NK-92 (cell line): ENCODE results near the gene EVC2.

Experiments used
- DNase-seq: peaks from one replicate; lab custom pipeline; 2025; ENCODE audit not compliant: unreplicated experiment; lab: John Stamatoyannopoulos, UW

Gene EVC2, protein sequence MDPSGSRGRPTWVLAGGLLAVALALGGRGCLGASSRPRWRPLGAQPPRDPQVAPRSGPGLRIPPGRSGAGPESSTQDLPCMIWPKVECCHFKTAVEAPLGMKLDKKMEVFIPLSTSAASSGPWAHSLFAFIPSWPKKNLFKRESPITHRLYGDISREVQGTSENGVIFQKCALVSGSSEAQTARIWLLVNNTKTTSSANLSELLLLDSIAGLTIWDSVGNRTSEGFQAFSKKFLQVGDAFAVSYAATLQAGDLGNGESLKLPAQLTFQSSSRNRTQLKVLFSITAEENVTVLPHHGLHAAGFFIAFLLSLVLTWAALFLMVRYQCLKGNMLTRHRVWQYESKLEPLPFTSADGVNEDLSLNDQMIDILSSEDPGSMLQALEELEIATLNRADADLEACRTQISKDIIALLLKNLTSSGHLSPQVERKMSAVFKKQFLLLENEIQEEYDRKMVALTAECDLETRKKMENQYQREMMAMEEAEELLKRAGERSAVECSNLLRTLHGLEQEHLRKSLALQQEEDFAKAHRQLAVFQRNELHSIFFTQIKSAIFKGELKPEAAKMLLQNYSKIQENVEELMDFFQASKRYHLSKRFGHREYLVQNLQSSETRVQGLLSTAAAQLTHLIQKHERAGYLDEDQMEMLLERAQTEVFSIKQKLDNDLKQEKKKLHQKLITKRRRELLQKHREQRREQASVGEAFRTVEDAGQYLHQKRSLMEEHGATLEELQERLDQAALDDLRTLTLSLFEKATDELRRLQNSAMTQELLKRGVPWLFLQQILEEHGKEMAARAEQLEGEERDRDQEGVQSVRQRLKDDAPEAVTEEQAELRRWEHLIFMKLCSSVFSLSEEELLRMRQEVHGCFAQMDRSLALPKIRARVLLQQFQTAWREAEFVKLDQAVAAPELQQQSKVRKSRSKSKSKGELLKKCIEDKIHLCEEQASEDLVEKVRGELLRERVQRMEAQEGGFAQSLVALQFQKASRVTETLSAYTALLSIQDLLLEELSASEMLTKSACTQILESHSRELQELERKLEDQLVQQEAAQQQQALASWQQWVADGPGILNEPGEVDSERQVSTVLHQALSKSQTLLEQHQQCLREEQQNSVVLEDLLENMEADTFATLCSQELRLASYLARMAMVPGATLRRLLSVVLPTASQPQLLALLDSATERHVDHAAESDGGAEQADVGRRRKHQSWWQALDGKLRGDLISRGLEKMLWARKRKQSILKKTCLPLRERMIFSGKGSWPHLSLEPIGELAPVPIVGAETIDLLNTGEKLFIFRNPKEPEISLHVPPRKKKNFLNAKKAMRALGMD

DNA sequence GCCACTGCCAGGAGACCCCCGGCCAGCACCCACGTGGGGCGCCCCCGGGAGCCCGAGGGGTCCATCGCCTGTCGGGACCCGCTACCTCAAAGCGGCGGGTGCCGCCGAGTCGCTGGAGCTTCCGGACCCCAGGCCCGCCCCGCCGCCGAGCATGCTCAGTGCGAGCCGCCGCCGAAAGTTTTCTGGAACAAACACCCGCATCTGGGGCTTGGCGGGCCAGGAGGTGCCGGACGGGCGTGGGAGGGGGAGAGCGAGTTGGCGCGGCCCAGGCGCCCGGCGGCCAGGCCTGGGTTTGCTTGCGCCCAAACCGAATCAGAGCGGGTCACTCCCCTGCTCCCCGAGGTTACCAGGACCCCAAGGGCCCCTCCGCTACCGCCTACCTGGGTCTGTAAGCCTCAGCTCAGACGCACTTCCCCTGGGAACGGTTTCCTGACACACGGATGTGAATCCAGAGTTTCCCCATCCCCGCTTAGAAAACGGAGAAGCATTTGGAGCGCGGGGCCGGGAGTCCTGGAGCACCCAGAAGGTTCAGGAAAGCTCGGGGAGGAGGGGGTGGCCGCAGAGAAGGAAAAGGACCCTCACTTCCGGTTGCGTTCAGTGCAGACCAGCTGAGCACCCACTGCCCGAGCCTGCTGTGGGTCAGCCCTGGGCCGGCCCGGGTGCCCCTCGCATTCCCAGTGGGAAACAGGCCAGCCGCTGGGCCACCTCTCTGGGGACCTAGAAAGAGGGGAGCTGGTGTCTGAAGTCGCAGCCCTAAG lies at the start of gene EVC2:
EVC2 (minus strand) TSS at position 111 of the 758 bp plus-strand sequence; CDS start at position 65, 46 bp downstream.
- DNase-seq: no peak

DNA sequence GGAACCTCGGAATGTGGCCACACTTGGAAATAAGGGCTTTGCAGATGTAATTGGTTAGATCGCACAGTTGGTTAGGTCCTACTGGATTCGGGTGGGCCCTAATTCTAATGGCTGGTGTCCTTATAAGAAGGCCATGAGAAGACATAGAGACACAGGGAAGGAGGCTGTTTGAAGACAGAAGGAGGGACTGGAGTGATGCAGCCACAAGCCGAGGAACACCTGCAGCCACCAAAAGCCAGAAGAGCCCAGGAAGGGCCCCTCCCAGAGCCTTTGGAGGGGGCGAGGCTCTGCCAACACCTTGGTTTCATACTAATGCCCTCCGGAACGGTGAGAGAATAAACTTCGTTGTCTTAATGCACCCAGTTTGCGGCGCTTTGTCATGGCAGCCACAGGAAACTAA lies 49.6 kb upstream of the EVC2 start:
- DNase-seq: no peak

DNA sequence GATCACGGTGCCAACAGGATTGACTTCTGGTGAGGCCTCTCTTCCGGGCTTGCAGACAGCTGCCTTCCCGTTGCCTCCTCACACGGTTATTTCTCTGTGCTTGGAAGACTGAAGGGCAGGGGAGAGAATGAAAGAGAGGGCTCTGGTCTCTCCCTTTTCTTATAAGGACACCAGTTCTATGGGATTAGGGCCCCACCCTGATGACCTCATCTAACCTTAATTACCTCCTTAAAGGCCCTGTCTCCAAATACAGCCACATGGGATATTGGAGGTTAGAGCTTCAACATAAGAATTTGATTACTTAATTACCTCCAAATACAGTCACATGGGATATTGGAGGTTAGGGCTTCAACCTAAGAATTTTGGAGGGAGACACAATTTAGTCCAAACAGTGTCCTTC lies 49.2 kb upstream of the EVC2 start:
- DNase-seq: no peak

DNA sequence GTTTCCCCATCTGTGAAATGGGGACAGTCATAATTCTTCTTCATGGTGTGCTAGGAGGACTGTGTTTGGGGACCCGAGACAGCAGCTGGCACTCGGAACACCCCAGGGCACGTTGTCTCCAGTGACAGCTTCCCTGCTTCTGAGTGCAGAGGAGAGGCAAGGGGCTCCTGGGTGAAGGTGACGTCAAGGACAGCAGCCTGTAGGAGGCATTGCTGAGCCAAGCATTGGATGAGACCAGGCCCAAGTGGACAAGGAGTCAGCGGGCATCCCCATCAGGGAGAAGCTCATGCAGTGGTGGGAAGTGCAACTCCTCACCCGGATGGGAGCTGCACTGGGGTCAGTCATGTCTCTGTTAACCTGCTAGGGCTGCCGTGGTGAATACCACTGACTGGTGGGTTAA lies 48.7 kb upstream of the EVC2 start:
- DNase-seq: no peak

DNA sequence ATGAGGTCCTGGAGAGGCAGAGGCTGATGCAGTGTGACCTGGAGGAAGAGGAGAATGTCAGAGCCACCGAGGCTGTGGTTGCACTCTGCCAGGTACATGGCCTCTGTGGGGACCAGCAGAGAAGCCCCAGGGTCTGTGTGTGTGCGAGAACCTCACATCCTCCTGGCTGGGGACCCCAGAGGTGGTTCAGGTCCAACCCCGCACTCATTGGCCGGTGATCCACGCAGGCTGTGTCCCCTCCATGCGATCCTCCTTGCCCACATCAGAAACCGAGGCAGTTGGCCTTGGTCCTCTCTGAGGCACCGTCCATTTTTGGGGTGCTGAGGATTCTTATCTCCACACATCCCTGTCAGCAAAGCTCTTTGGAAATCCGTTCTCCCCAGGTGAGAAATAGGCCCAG lies 47.9 kb upstream of the EVC2 start:
- no peak for DNase-seq

DNA sequence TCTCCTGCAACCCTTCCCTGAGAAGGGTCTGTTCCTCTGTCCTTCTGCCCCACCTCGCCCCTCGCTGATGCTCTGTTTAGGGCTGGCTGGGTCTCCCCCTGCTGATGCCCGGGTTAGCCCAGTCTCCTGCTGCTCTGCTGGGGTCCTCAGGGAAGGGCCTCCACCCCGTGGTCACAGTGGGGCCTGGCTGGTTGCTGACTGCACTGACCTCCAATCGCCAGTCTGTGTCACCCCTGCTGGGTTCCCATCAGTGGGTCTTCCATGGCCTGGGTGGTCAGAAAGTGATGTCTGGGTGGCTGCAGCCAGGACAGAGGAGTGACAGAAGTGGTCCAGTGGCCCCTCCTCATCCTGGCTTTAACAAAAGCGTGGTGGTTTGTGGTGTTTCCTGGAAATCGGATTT lies 47.3 kb upstream of the EVC2 start:
- DNase-seq: no peak

DNA sequence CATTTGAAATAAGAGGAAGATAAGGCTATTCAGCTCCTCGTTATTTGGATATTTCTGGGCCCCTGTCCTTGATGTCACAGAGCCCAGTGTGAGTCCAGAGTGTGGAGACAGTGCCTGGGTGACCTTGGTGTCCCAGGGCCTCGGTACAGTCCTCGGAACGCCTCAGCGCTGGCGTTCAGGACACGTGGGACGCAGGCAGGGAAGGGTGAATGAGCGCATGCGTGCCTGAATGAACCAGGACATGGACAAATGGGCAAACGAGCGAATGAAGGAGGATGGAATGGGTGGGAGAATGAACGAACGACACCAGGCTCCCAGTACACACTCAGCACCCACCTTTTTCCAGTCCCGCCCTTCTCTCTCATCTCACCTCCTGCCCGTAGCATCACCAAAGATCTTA lies 46.8 kb upstream of the EVC2 start:
- no peak for DNase-seq

DNA sequence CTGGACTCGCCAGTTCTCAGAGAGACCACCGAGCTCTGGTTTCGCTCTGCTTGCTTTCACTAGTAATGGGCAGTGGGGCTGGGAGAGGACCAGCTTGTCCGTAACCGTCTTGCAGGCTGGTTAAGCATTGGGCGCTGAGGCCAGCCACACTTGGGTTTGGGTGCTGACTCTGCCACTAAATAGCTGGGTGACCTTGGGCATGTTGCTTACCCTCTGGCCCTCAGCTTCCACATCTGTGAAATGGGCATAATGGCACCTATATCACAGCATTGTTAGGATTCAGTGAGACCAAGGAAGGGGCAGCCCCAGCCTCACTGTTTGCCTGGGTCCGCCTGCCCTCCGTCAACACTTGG lies 46.1 kb upstream of the EVC2 start:
- DNase-seq: no peak

DNA sequence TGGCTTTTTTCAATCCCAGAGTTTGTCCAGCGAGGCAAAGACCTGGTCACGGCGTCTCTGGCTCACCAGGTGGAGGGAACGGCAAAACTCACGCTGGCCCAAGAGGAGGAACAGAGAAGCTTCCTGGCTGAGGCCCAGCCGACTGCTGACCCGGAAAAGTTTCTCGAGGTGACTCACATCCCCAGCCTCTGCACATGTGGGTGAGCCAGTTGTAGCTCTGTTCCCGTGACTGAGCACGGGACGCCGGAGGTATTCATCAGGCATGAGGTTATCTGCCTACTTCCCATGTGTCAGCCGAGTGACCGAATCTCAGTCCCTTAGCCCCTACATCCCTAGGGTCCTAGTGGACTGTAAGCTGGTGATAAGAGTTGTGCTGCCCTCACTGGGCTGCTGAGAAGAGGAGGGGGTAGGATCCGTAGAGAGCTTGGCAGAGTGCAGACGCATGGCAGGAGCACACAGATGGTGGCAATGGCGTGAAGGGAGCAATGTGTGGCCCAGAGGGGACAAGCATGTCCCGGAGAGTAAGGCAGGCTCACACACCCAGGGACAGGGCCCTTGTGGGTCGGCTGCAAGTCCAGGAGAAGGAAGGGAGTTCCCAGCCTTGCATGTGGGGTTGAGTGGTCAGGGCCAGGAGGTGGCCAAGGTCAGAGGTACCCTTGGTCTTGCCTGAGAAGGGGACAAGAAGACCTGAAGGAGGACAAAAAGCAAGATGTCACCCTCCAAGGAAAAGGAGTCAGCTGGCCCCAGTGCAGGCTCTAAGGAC lies 45.6 kb upstream of the EVC2 start:
- no peak for DNase-seq

DNA sequence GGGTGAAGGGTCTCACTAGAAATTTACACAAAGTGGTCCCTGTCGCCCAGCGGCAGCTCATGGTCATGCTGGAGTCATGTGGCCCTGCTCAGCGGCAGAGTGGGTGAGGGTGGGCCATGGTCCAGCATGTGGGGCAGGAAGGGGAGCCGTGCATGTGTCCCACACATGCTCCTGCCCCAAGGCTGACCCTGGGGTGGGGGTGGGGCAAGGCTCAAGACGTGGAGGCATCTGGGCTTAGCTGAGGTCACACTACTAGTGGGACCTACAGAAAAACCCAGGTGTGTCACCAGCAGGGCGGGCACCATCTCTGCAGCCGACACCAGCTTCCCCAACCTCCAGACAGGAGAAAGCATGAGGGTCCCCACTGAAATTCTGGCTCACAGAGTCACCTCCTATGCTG lies 45.0 kb upstream of the EVC2 start:
- DNase-seq: no peak

DNA sequence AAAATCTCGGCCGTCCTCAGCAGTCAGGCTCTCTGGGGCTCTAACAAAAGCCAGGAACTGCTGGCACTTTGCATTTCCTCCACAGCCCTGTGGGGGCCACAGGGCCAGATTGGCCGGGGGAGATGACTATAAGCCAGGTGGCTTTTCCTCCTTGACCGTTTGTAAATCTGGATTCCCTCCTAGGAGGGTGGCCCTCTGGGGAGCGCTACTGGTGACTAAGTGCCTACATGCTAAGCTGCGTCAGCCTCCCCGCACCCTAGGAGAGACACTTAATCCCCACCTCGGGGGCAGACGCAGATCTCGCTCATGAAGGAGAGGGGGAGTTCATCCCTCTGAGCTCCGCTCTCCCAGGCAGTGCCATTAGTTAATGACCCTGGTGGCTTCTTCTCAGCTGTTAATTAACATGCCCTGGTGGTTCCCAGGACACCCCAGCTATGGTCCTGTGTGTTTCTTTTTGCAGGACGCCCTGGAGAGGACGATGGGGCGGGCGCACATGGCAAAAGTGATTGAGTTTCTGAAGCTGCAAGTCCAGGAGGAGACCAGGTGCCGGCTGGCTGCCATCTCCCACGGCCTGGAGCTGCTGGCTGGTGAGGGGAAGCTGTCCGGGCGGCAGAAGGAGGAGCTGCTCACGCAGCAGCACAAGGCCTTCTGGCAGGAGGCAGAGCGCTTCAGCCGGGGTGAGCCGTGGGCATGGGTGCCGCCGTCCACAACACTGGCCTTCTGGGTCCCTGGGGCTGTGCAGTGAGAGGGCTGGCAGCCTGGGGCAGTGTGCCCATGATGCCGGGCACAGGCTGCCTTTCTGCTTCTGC lies 44.2 kb upstream of the EVC2 start:
- no peak for DNase-seq

DNA sequence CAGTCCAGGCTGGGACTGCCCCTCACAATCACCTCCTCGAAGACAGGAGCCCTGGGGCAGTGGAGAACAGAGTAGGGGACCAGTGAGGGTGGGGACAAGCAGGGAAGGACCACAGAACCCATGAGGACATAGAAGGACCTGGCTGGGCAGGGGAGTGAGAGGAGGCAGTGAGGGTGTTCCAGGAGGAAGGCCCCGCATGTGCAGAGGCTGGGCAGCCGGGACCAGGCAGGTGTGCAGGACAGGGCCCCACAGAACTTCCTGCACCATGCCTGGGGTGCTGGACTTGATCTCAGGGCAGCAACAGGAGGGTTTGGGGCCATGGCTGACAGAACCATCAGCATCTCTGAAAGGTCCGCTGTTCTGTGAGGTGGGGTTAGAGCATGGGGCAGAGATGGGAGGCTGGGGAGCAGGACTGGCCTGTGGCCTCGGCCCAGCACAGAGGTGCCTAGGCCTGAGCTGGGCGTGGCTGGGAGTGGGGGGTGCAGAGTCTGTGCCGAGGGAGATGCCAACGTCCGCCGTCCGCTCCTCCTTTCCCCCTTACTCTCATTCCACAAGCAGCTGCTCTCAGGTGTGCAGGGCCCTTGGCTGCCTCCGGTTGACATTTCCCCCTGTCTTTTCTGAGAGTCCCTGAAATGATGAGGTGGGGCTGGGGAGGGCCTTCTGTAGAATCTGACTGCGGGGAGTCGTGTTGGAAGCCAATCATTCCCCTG lies 43.5 kb upstream of the EVC2 start:
- DNase-seq: no peak

DNA sequence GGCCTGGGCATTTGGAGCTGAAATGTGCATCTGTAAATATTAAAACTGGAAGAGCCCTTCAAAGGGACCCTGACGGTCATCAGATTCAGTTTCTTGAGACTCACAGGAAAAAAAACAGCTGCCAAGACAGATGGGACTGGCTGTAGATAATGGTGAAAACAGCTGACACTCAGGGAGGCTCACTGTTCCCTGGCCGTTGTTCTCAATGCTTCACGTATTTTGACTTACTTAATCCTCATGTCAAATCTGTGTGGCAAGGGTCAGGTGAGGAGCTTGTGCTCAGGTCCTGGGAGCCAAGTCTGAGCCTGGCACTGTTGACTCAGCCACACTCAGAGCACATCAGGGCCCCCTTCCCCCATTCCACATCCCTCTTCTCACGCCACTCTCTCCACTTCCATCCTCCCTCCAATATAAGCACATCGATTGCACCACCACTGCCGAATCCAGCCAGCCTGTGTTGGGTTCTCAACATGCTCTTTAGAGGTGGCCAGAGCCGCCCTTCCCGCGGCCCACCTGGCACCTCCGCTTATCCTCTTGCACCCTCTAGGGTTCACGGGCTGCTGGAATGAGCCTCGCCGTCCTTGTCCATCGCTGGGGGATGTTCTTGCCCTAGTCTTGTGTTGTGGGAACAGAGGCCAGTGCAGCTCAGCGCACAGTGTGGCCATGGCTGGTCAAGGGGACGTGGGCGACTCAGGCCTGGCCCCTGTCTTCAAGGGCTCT lies 42.7 kb upstream of the EVC2 start:
- DNase-seq: no peak

DNA sequence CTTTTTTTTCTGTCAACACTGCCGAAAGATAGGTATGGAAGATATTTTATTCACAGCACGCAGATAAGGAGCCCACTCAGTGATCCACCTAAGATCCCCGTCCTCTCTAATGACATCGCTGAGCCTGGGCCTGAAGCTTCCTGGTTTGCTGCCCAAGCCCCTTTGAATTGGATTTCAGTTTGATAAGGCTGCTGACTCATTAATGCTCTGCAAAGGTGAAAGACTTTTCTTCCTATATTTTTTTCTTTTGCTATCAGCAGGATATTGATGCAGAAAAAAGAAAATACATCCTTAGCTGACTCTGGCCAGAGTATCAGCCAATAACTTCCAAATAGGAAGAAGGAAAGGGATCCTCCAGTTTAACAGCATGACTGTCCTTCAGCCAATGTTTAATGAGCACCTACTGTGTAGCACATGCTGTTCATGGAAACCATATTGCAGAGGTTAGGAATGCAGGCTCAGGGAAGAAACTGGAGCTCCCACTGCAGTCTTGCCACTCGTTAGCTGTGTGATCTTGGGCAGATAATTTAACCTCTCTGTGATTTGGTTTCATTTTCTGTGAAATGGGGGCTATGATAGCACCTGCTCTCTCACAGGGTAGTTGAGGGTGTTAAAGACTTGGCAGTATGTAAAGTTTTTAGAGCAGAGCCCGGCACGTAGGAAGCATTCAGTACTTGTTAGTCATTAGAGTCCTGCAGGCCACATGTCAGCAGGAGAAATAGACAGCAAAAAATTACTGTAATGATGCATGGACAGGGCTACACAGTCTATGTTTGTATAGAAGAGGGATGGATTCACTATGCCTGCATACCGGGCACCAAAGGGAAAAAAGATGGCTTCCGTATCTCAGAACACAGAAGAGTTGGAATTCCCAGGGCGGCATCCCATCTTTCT lies 41.9 kb upstream of the EVC2 start:
- no peak for DNase-seq

DNA sequence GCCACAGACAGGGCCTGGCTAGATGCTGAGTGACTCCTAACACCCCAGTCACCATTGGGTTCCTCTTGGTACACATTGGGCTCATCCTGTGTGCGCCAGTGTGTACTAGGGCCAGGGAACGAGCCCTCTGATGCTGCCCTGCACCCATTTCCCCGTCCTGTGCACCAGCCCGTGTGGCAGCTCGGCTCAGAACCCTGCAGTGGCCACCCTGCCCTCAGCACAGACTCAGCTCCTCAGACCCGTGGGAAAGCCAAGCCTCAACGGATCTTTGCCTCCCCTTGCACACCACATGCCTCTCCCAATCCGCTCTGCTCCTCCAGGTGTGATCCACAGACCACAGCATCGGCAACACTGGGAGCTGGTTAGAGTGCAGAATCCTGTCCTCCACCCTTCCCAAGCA lies 41.2 kb upstream of the EVC2 start:
- DNase-seq: no peak

DNA sequence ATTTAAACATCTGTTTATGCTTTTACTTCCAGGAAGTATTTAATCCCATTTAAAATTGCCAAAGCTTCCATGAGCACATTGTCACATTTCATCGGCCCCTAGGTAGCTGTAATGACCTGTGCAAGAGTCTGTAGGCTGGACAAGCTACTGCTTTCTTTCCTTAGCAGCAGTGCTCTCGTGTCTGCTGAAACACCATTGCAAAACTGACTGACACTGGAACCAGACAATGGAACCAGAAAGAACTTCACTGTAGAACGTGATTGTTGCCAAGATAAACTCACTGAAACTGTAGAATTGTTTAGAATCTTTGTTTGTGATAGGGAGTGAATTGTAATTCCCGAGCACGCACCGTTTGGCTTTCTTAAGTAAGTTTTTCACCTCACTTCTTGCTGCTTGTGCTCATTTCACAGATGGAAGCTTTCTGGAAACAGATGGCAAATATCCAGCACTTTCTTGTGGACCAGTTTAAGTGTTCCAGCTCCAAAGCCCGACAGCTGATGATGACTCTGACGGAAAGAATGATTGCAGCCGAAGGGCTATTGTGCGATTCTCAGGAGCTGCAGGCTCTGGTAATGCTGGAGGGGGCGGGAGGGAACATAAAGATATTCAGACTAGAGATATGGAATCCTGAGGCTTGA lies 39.5 kb upstream of the EVC2 start:
- no peak for DNase-seq
